ENCODE results near the gene PDE6A.

PDE6A gene

GRCh38 chr5:149878371-149878770 lies 66.2 kb downstream of the PDE6A start:
- no peak for TF ChIP-seq CTCF (IDR thresholded peaks at IDR 0.05; ENCODE audit: insufficient read depth, low read depth, low read length, missing control alignments)
- H3K4me3 ChIP-seq (ENCODE audit: low read length) = no peak overlapping the region
- DNase-seq (ENCODE audit: low read depth) = peak; percentile 49

GRCh38 chr5:149873896-149874295 lies 70.7 kb downstream of the PDE6A start:
- TF ChIP-seq CTCF (IDR thresholded peaks at IDR 0.05; ENCODE audit: insufficient read depth, low read depth, low read length, missing control alignments) = no peak
- no peak overlapping the region for H3K4me3 ChIP-seq (ENCODE audit: low read length)
- no peak for DNase-seq (ENCODE audit: low read depth)

- no peak overlapping the region for H3K4me3 ChIP-seq (ENCODE audit: low read length)
- TF ChIP-seq CTCF (IDR thresholded peaks at IDR 0.05; ENCODE audit: insufficient read depth, low read depth, low read length, missing control alignments) = no peak
- DNase-seq (ENCODE audit: low read depth) = no peak
Measured at GRCh38 chr5:149872351-149873040, 72.1 kb downstream of the PDE6A start.

GRCh38 chr5:149871471-149871870 lies 73.1 kb downstream of the PDE6A start:
- DNase-seq (ENCODE audit: low read depth) = no peak
- no peak for TF ChIP-seq CTCF (IDR thresholded peaks at IDR 0.05; ENCODE audit: insufficient read depth, low read depth, low read length, missing control alignments)
- H3K4me3 ChIP-seq (ENCODE audit: low read length) = no peak overlapping the region

GRCh38 chr5:149870697-149871096 lies 73.9 kb downstream of the PDE6A start:
- no peak for TF ChIP-seq CTCF (IDR thresholded peaks at IDR 0.05; ENCODE audit: insufficient read depth, low read depth, low read length, missing control alignments)
- H3K4me3 ChIP-seq (ENCODE audit: low read length) = no peak overlapping the region
- no peak for DNase-seq (ENCODE audit: low read depth)

- no peak for TF ChIP-seq CTCF (IDR thresholded peaks at IDR 0.05; ENCODE audit: insufficient read depth, low read depth, low read length, missing control alignments)
- DNase-seq (ENCODE audit: low read depth) = no peak
- no peak overlapping the region for H3K4me3 ChIP-seq (ENCODE audit: low read length)
Measured at GRCh38 chr5:149870232-149870631, 74.4 kb downstream of the PDE6A start.

GRCh38 chr5:149869411-149869821 lies 75.2 kb downstream of the PDE6A start:
- H3K4me3 ChIP-seq (ENCODE audit: low read length) = no peak overlapping the region
- no peak for TF ChIP-seq CTCF (IDR thresholded peaks at IDR 0.05; ENCODE audit: insufficient read depth, low read depth, low read length, missing control alignments)
- DNase-seq (ENCODE audit: low read depth) = no peak
